ENCODE results near the gene FILIP1L.

DNA sequence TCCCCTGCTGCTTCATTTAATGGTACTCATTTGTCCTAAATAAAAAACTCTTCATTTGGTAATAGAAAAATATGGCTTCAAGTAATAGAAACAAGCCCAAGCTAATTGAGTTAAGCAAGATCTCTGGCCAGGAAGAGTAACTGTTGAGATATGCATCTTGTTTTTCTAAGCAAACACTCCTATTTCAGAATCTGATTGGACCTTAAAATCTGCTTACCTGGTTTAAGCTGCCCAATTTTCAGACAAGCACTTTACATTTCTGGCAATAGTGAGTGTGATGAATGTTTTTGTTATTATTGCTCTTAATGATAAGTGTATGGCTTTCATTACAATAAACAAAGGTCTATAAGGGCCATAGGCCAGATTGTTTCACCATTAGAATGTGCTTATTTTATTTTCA is 210.4 kb downstream of the FILIP1L start:
- TF ChIP-seq, protein P1, sequence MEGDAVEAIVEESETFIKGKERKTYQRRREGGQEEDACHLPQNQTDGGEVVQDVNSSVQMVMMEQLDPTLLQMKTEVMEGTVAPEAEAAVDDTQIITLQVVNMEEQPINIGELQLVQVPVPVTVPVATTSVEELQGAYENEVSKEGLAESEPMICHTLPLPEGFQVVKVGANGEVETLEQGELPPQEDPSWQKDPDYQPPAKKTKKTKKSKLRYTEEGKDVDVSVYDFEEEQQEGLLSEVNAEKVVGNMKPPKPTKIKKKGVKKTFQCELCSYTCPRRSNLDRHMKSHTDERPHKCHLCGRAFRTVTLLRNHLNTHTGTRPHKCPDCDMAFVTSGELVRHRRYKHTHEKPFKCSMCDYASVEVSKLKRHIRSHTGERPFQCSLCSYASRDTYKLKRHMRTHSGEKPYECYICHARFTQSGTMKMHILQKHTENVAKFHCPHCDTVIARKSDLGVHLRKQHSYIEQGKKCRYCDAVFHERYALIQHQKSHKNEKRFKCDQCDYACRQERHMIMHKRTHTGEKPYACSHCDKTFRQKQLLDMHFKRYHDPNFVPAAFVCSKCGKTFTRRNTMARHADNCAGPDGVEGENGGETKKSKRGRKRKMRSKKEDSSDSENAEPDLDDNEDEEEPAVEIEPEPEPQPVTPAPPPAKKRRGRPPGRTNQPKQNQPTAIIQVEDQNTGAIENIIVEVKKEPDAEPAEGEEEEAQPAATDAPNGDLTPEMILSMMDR (IDR thresholded peaks at IDR 0.05 in 2 of 3, conservative IDR thresholded peaks at IDR 0.05 in 1 of 3; ENCODE audit: borderline replicate concordance in 1 of 3, insufficient read depth in 1 of 3, low read depth in 2 of 3, low read length in 2 of 3): no peak
- no peak for TF ChIP-seq EZH2 (IDR thresholded peaks at IDR 0.05)

All from HCT116 (cell line).